GM19463 (cell line): ENCODE data around the gene MAP7D2.
A peak's percentile ranks its signal among the peaks of the same experiment; 100 is the strongest.

Experiments
- ATAC-seq: cut with Tn5 transposase; IDR thresholded peaks from one replicate; pipeline ENCODE4 v1.9.1; 2021; ENCODE audit warnings: mild to moderate bottlenecking, moderate library complexity; ENCODE audit not compliant: unreplicated experiment

MAP7D2 gene

GRCh38 chrX:20046223-20046622 lies 70.5 kb downstream of the MAP7D2 start:
- no peak for ATAC-seq

DNA sequence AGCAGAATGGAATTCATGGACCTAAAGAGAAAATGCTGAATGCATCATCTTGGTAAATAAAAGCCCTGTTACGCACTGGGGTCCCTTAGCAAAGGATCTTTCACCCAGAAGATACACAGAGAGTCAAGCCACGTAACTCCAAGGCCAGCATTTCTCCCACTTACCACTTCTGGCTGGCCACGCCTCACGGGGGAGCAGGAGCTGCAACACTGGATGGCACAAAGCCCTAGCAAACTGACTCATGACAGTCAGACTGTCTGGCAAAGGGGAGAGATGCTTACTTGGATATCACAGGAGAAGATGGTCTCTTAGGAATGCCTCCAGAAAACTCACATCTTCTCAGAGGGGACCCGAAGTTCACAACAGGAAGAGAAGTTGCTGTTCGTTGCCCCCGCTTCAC lies 74.5 kb downstream of the MAP7D2 start:
- no peak for ATAC-seq

GRCh38 chrX:20038966-20039365 lies 77.7 kb downstream of the MAP7D2 start:
- ATAC-seq, result no peak

- no peak for ATAC-seq
Observed at GRCh38 chrX:20037186-20037585, 79.5 kb downstream of the MAP7D2 start.

- ATAC-seq, result no peak
Observed at GRCh38 chrX:20032201-20032600, 84.5 kb downstream of the MAP7D2 start.

DNA sequence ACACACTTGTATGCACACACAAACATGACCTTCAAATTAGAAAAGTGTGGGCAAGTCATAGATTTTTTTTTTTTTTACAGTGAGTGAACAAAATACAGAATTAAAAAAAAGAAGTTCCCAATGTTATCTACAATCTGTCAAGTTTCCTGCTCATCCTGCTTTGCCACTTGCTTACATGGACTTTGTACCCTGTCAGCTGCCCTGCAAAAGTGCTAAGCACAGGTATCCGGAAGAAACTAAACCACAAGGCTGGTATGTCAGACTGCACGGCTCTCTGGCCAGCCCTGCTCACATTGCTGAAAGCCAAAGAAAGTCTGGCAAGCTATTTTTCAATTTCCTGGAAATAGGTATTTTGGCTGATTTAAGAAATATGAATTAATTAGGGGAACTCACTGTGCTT lies 87.0 kb downstream of the MAP7D2 start:
- peak; percentile 79 for ATAC-seq

DNA sequence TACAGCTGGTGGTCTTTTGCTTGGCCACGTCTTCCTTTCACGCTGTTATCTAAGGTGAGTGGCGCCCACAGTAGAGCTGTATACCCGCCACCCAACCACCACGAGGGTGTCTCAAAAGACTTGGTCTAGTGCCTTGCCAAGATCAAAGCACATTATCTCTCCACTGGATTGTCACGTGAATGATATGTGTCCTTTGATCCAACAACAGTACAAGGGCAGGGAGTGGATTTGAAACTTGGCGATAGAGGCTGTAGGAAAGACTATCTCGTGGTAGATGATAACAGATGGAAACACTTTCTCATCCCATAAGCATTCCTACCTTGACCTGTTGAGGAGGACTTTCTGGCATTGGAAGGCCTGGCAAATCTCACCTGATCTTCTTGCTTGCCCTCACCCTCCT lies 88.1 kb downstream of the MAP7D2 start:
- no peak for ATAC-seq

DNA sequence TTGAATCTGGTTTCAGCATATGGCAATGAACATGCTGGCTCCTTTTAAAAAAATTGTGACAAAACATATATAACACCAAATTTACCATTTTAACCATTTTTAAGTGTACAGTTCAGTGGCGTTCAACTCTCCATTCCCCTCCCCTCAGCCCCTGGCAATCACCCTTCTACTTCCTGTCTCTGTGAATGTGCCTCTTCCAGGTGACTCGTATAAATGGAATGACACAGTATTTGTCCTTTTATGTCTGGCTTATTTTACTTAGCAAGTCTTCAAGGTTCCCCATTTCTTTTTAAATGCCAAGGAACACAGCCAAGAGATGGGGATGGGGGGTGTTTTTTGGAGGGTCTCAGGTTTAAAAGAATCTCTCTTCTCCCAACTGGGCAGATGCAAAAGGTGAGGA lies 90.4 kb downstream of the MAP7D2 start:
- no peak for ATAC-seq

- no peak for ATAC-seq
Observed at GRCh38 chrX:20019672-20020365, 96.9 kb downstream of the MAP7D2 start.

- no peak for ATAC-seq
Observed at GRCh38 chrX:20016616-20016945, 100.1 kb downstream of the MAP7D2 start.

DNA sequence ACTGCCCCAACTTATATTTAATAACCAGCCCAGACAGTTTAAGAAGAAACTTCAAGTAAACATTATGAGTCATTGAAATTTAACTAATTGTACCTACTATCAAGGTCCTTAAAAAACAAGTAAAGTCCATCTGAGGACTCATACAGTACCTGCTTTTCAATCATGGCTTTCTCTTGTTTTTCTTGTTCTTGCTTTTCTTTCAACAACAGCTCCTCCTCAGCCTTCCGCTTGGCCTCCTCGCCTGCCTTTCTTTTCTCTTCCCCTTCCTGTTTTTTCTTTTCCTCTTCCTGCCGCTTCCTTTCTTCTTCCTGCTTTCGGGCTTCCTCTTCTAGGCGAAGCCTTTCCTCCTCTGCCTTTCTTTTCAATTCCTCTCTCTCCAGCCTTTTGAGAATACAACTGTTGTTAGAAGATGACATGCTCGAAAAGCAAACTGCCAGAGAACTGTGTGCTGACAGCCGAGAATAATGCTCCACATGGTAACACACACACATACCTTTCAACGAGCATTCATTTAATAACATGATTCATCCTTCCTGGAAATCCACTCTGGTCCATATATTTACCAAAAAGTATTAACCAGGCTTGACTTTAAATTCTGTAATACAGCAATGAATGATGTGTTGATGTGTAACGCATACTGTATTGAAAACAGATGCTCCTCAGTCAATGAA lies 100.6 kb downstream of the MAP7D2 start:
- no peak for ATAC-seq

DNA sequence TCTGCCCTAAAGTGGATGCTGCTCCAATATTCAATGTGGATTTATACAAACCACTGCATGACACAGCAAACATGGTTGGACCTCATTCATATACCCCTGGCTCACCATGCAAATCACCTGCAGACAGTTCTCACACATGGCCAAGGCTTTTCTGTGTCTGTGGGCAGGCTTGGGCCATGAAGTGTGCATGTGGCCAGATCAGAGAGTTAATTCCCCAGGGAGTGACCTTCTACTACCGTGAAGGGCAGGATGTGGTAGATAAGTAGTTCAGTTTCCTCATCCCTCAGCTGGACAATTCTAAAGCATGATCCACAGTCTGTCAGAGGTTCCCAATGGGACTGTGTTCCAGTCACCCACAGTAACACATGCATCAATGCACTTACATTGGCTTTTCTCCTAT lies 101.3 kb downstream of the MAP7D2 start:
- ATAC-seq, result peak; percentile 48

GRCh38 chrX:20011608-20012007 lies 105.1 kb downstream of the MAP7D2 start:
- ATAC-seq, result no peak

DNA sequence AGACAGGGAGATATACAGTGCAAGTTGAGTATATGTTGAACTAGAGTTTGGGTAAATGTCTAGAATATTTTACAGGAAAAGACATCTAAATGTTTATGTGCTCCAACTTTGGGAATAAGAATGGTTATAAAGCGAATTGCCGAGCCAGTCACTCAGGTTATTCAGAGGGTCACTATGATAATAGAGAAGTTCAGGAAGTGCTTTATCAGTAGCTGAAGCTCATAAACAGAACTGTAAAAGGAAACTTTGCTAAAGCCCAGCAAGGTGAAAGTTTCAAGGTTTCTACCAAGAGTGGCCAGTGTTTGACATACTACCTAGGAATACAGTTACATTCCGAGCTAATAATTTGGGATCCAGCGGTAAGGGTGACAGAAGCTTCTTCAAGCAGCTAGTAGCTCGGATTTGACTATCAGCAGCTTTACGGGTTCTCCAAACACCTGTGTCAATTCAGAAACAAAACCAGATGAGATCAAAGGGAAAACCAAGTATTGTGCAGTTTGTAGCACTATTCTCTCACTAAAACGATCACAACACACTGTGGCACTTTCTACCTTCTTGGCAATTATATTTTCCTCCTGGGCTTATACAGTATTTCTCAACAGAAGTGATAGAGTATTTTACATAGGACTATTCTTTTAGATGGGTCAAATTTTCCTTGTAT lies 108.6 kb downstream of the MAP7D2 start:
- no peak for ATAC-seq

GRCh38 chrX:20005883-20006282 lies 110.8 kb downstream of the MAP7D2 start:
- ATAC-seq, result no peak

GRCh38 chrX:20001588-20001987 lies 115.1 kb downstream of the MAP7D2 start:
- no peak for ATAC-seq

DNA sequence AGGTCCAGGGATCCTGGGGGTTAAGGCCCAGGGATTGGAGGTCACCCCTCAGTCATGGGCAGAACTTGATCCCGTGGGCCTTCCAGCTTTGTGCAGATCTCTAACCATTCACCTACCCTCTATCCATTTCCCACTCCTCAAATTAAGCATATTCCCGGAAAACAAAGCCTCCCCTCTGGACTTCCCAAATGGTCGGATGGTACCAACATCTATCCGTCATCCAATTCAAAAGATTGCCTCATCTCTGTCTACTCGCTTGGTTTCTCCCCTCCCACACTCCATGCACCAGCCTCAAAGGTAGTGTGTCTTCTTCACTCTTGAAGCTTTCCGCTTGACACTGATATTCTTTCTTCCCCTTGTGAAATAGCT lies 125.4 kb downstream of the MAP7D2 start:
- ATAC-seq, result no peak

DNA sequence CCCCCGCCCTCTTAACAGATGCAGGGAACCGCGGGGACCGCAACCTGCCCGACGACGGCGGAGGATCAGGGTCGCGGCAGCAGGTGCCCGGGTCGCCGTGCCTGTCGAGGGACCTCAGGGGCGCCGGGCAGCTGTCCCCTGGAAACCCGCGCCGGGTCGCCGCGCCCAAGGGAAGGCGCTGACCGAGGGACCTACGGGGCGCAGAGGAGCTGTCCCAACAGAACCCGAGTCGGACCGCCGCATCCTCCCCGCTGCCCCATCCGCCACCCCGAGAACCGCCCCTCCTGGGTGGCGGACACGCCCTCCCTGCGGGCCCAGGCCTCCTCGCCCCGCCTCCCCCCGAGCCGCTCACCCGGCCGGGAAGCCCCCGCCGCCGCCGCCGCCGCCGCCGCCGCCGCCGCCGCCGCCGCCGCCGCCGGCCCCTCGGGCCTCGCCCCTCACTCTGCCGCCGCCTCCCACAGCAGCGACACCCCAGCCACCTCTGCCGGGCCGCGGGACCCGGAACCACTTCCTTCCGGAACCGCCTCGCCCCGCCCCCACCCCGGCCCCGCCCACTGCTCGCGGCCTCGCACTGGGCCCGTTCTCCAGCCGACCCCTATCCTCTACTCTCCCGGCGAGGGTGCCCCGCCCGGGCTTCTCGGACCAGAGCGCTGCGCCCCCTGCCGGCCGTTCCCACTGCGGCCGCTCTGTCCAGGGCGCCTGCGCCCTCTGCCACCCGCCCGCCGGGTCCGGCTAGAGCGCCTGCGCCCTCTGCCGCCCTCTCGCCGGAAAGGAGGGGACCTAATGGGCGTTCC lies 126.0 kb downstream of the MAP7D2 start, which contains the start of gene BCLAF3:
Gene BCLAF3, minus strand, starts transcription at position 506 of the 794 bp plus-strand sequence. CDS start 20,797 bp downstream, outside the sequence.
- ATAC-seq, result peak; percentile 93

DNA sequence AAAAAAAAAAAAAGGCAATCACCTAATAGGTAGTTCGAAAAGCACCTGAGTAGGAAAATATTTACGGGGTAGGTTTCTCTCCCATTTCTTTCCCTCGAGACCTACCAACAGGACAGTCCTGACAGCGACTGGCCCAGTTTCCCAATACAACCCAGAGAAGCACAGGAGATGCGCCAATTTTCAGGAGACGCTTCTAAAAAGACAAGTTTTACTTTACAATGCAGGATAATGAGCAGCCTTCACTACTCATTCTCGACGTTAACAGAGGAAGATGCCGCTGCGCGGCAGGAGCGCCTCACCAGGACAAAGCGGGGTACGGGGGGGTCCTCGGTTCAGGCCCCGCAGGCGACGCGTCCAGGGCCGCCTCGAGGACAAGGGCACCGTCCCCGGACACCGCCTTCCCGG lies 126.6 kb downstream of the MAP7D2 start:
- peak; percentile 2 for ATAC-seq

GRCh38 chrX:19987856-19988255 lies 128.9 kb downstream of the MAP7D2 start:
- ATAC-seq, result no peak

- no peak for ATAC-seq
Observed at GRCh38 chrX:19986531-19986930, 130.2 kb downstream of the MAP7D2 start.
